HG03060 (cell line): ENCODE data around the gene ACYP2.
"Not testable (repeated sequence)": the region's sequence is repeated elsewhere in the genome, so short reads cannot be mapped to it uniquely, and the experiment has no call there.

Source experiments
- ATAC-seq: cut with Tn5 transposase; IDR thresholded peaks from one replicate; pipeline ENCODE4 v1.9.1; 2021; ENCODE audit warnings: low read depth, moderate number of reproducible peaks; ENCODE audit not compliant: unreplicated experiment

The ACYP2 gene

DNA sequence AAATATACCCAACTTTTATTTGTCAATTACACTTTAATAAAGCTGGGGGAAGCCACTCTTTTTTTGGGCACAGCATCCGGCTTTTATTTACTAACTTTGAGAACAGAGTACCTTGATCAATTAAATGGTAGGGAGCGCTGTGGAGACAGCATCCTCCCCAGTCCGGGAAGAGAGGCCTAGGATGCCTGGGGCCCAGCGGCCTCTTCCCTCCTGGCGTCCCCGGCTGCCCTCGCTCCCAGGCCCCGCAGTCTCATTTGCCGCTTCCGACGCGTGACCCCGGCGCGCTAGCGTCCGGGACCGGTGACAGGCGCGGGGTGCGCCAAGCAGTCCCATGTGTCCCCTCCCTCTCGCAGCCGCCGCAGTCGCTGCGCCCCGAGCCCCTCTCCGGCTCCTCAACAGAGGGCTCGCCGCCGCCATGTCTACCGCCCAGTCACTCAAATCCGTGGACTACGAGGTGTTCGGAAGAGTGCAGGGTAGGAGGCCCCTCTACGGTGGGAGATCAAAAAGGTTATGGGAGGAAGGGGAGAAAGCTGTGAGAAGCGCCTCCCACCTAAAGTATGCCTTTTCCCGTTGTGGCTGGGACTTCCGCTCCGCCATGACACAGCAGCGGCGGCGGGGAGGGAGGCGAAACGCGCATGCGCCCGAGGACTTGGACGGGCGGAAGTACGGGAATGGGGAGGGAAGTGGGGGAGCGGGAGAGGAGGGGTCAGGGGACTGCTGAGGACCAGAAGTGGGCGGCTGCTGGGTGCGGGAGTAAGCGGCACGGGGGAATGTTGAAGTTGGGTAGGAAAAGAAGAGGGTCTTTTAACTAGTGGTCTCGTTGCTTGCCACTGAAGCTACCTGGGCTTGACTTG lies at the start of gene ACYP2:
TSS of gene ACYP2 (plus strand) at position 332 of the 854 bp plus-strand sequence.
- ATAC-seq: peak; percentile 69

DNA sequence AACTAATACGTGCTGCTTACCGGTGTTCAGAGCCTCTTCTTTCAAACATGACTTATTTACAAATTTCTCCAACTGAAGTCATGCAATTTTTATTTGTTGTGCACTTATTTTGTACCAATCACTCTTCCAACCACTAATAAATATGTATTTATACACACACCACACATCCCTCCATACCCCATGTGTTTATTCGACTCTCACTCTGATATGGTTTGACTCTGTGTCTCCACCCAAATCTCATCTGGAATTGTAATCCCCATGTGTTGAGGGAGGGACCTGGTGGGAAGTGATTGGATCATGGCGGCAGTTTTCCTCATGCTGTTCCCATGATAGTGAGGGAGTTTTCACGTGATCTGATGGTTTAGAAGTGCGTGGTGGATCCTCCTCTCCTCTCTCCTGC lies 49.5 kb upstream of the ACYP2 start:
- ATAC-seq: no peak

DNA sequence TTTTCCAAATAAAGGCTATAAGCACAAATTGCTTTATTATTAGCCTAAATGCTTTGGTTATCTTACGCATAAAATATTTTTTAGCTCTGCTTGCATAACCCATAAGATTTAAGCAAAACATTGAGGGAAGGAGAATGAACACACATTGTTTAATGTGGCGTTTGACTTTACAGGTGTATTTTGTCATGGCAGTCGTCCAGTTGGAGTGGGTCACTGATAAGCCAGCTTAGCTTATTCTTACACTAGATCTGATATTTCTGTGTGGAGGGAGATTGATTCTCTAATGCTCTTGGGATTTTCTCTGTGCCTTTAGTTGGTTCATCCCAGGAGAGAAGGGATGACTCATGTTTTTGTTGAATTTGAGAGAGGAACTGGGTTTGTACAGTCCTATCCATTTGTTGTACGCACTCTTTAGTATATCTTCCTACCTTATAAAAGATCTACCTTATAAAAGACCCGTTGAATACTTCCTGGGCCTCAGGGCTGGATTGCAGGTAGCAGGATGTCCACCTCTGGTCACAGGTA lies 47.5 kb upstream of the ACYP2 start:
- no peak for ATAC-seq

DNA sequence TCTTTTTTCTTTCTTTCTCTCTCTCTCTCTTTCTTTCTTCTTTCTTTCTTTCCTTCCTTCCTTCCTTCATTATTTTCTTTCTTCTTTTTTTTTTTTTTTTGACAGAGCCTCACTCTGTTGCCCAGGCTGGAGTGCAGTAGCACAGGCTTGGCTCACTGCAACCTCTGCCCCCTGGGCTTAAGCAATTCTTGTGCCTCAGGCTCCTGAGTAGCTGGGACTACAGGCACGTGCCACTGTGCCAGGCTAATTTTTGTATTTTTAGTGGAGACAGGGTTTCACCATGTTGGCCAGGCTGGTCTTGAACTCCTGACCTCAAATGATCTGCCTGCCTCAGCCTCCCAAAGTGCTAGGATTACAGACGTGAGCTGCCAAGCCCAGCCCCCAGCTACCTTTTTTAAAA lies 42.9 kb upstream of the ACYP2 start:
- not testable (repeated sequence) for ATAC-seq

DNA sequence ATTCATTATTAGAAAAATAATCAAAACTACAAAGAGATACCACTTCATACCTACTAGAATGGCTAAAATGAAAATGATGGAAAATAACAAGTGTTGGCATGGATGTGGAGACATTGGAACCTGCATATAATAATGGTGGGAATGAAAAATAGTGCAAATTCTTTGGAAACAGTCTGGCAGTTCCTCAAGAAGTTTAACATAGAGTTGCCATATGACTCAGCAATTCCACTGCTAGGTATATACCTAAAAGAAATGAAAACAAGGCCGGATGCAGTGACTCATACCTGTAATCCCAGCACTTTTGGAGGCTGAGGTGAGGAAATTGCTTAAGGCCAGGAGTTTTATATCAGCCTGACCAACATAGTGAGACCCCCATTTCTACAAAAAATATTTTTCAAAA lies 41.6 kb upstream of the ACYP2 start:
- no peak for ATAC-seq

DNA sequence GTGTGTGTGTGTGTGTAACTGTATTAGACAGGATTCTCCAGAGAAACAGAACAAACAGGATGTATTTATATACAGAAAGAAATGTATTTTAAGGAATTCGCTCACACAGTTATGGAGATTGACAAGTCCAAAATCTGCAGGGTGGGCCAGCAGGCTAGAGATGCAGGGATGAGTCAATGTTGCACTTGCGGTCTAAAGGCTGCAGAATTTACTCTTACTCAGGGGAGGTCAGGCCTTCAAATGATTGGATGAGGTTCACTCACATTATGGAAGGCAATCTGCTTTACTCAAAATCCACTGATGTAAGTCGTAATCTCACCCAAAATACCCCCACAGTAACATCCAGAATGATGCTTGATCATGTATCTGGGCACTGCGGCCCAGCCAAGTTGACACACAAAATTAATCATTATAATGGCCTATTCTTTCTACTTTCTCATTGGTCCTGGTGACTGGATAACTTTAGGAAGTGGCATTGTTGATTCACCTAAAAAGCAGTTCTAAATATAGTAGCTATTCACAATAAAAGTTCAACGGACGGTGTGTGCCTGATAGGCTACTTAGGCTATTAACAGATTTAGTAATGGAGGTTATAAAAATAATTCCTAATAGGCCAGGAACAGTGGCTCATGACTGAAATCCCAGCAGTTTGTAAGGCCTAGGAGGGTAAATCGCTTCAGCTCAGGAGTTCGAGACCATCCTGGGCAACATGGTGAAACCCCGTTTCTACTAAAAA lies 40.6 kb upstream of the ACYP2 start:
- ATAC-seq: no peak

DNA sequence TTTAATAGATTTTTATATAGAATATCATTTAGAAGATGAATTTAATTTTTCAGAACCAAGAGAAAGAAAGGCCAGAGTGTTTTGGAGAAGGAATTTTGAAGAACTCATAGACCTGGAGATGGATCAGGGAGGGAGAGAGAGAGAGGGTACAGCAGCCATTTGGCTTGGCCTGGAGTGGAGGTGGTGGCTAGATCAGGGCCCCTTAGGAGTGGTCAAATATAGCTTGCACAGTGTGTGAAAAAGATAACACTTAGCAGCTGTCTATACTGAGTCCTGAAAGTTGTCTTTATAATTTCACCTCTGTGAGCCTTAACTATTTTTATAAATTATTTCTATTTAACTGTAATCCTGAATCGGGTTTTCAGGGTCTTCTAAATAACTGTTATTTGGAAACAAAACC lies 38.8 kb upstream of the ACYP2 start:
- ATAC-seq: no peak

DNA sequence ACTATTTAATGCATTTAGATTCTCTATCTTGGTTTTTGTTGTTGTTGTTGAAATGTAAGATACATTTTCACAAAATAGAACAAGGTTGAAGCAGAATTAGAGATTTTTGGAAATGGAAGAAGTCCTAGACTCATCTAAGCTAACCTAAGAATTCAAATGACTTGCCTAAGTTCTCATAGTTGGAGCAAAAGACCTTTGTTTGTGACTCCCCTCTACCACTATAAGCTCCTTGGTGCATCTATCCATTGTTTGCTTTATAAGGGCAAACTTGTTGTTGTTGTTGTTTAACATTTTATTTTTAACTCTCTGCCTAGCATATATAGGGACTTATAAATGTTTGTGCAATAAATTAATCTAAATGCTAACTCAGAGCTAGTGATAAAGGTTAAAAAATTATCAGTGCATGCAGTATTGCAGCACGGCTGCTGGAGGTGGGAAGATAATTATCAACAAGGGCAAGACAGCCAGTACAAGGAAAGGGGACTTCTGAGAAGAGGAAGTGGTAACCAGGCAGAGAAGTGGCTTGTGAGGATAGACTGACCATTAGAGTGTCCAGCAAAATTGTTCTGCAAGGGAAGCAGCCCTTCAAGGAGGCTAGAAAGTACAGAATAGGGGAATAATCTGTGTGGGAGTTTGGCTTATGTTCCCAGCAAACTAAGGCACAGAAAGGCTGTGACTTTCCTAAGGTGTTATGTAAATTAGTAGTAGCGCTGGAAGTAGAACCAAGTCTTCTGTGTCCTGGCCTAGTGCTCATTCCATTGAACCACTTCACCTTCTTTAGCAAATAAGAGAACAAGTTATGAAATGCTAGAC lies 38.1 kb upstream of the ACYP2 start:
- no peak for ATAC-seq

DNA sequence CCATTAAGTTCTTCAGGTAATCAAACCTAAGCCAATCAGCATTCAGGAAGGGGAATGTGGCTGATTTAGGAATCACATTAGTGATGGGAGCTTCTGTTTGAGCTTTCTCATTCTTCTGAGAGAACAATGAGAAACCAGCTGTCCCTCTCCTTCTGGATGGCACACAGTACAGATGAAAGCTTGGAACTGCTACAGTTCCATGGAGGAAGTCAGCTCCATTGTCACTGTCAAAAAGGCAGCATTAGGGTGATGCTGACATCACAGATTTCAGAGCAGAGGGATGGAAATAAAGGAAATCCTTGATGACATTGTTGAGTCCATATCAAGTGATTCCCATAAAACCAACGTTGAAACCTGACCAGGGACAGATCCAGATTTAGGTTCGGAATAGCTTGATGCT lies 36.1 kb upstream of the ACYP2 start:
- no peak for ATAC-seq

DNA sequence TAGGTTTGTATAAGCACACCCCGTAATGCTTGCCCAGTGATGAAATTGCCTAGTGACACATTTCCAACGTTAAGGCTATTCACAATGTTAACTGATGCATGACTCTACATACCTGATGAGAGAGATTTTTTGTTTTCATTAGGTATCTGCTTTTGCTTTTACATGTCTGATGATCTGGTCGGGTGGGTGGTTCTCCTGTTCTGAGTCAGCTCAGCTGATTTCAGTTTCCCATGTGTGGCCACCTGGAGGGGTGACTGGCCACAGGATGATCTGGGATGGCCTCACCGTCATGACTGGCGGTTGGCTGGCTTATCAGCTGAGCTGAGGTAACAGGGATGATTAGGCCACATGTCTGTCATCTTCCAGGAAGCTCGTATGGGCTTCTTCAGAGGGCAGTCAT lies 33.8 kb upstream of the ACYP2 start:
- ATAC-seq: peak; percentile 96

DNA sequence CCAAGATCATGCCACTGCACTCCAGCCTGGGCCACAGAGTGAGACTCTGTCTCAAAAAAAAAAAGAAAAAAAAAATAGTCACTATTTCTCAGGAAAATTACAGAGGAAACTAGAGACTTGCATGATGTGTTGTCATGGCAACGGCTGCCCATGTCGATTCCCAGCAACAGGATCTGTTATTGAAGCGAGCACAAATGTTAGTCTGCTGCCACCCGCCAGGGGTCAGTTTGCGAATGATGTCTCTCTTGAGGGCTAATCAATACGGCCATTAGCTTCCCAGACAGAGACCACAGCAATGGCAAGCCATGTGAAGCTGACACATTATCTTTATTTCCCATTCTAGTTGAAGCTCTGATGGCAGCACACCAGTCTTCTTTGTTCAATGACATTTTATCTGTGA lies 32.4 kb upstream of the ACYP2 start:
- ATAC-seq: no peak

DNA sequence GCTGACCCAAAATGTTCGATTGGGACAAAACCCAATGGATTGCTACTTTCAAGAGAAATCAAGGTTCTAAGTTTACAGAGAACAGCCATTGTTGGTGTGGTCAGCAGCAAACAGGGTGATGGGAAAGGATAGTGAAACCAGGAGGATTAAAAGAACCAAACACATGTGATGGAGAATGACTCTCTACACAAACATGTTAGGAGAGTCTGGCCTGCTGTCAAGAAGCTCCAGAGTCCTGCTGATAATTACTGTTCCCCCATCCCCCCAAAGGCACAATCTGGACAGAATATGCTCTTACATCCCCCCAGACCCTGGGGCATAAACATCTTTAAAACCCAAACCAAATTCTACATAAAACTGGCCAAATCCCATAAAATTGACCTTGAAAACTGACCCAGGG lies 32.0 kb upstream of the ACYP2 start:
- ATAC-seq: no peak

DNA sequence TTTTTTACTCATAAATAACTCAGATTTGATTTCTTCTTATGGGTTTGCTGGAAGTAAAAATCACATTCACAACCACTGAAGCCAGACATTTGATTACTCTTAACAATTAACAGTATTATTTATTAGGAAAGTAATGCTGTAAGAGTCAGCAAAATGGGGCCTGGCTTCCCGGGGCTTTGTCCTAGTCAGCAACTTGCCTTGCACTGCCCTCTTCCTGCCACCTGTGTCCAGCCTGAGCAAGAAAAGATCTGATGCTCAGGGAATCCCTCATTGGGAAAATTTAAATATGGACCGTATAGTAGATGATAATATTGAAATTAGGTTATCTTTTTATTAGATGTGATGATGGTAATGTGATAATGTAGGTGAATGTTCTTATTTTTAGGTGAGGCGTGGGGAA lies 30.8 kb upstream of the ACYP2 start:
- ATAC-seq: no peak

DNA sequence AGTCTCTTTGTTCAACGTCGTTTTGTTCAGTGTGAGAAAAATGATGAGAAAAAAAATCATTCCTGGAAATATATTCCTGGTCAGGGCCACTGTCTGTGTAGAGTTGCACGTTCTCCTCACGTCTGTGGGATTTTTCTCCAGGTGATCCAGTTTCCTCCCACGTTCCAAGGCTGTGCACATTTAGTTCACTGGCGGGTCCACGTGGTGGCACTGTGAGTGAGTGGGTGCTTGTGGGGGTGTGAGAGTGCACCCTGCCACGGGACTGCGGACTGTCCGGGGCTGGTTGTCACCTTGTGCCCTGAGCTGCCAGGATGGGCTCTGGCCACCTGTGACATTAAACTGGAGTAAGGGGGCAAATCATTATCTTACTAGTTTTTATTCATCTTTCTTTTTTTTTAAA lies 30.3 kb upstream of the ACYP2 start:
- no peak for ATAC-seq

DNA sequence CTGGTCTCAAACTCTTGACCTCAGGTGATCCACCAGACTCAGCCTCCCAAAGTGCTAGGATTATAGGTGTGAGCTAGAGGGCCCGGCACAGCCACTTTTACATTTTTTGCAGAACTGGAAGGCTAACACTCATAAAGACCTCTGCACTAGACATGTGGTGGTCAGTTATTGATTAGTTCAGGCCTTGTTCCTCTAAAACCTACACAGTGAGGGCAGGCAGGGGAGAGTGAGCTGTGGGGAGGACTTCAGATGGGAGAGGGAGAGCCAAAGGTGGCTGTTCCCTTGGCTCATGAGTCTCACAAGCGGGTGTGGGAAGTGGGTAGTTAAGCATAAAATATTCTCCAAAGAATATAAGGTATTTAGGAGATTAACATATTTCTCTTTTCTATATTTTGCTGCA lies 29.3 kb upstream of the ACYP2 start:
- no peak for ATAC-seq

DNA sequence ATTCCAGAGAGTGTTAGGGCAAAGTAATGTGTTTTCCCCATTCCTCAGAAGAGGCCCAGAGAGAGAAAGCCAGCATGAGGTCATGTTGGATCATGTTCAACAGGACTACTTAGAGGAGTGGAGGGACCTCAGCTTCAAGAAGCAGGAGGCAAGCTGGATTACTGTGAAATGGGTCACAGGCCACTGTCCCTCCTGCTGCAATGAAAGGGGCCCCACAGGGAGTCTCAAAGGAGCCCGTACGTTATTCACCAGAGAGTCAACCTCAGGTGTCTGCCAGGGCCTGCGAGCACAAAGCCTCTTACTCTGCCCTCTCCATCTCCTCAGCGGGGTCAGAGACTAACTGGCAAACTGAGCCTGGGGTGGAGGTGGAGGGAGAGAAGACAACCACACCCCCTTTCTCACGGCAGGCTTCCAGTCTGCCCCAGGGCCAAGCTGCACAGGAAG lies 27.2 kb upstream of the ACYP2 start:
- ATAC-seq: no peak

DNA sequence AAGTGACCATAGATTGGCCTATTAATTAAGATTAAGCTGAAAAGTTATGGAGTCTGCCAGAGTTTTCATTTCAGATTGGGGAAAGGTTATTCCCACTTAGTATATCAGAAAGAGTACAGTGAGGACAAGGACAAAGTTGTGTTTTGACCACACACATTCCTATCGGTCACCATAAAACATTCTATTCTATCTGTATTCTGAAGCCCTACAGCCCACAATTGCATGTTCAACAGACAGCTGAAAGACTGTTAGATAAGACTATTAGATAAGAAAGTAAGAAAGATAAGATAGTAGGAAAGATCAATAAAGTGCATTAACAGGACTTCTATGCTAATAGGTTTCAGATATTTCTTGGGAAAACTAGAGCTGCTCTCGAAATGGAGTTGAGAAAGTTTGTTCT lies 26.7 kb upstream of the ACYP2 start:
- ATAC-seq: no peak

DNA sequence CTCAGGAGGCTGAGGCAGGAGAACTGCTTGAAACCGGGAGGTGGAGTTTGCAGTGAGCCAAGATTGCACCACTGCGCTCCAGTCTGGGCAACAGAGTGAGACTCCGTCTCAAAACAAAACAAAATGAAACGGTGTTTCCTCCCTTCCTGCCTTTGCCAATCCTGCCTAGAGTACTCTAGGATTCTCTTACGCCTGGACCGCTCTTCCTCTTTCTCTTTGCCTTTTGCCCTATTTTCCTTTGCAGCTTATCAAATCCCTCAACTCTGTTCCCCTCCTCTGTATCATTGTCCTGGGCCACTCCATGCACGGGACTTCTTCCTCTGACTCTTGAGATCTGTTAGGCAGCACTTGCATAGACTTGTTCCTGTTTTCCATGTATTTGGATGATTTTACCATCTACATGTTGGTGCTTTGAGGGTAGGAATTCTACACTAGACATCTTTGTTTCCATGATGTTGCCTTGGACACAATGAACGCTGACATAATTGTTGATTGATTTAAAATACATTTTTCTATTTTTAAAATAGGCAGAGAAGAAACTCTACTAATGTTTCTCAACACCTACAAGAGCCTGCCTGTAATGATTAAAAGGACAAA lies 24.8 kb upstream of the ACYP2 start:
- no peak for ATAC-seq

DNA sequence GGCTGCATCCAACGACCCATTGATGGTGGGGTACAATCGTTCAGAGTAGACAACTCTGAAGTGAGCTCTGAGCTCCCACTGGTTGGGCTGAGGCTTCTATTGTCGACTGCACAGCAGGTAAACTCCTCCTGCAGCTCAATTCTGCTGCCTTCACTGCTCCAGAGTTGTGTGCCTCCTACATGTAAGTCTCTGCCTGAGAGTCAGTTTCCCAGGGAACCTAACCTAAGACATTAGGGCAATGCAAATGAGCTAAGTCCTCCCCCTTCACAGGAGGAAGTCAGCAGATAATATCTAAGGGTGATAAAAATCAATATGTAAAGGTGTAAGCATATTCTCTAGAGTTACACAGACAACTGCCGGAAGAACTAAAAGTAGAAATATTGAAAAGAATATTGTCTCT lies 22.5 kb upstream of the ACYP2 start:
- peak; percentile 48 for ATAC-seq

DNA sequence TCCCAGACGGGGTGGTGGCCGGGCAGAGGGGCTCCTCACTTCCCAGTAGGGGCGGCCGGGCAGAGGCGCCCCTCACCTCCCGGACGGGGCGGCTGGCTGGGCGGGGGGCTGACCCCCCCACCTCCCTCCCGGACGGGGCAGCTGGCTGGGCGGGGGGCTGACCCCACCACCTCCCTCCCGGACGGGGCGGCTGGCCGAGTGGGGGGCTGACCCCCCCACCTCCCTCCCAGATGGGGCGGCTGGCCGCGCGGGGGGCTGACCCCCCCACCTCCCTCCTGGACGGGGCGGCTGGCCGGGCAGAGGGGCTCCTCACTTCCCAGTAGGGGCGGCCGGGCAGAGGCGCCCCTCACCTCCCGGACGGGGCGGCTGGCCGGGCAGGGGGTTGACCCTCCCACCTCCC lies 20.0 kb upstream of the ACYP2 start:
- ATAC-seq: not testable (repeated sequence)
